DOHH2 (cell line): ENCODE measurements around the gene GAB2.

Experiments used
- H3F3A ChIP-seq: fragments of 200-600 bp; sonication (generic), shearing (Covaris generic); 2 replicates; pipeline ENCODE4 v1.6.0; 2016; ENCODE audit warnings: antibody characterized with exemption, mild to moderate bottlenecking; ENCODE audit not compliant: control insufficient read depth, insufficient read depth
- H3K27ac ChIP-seq: fragments of 200-600 bp; sonication (generic); 2 replicates; pipeline ENCODE4 v1.5.1; 2014; ENCODE audit warnings: low read depth, mild to moderate bottlenecking, low read length, moderate library complexity
- H3K27me3 ChIP-seq: fragments of 200-600 bp; sonication (generic); 2 replicates; pipeline ENCODE4 v1.6.1; 2014; ENCODE audit warnings: mild to moderate bottlenecking, low read length, mixed read lengths; ENCODE audit not compliant: control insufficient read depth
- H3K36me3 ChIP-seq: fragments of 200-600 bp; sonication (generic); 2 replicates; pipeline ENCODE4 v1.6.1; 2014; ENCODE audit warnings: mild to moderate bottlenecking, low read length, moderate library complexity, mixed read lengths; ENCODE audit not compliant: control insufficient read depth
- H3K4me1 ChIP-seq: fragments of 200-600 bp; sonication (generic); 2 replicates; pipeline ENCODE4 v1.6.1; 2014; ENCODE audit warnings: mild to moderate bottlenecking, low read length, mixed read lengths; ENCODE audit not compliant: control insufficient read depth
- H3K4me2 ChIP-seq: fragments of 200-600 bp; sonication (generic); 2 replicates; pipeline ENCODE4 v1.6.0; 2014; ENCODE audit warnings: mild to moderate bottlenecking, low read length, moderate library complexity
- H3K4me3 ChIP-seq: fragments of 200-600 bp; sonication (generic); 2 replicates; pipeline ENCODE4 v1.5.1; 2014; ENCODE audit warnings: mild to moderate bottlenecking, low read length, mixed read lengths
- H3K79me2 ChIP-seq: fragments of 200-600 bp; sonication (generic); 2 replicates; pipeline ENCODE4 v1.6.1; 2014; ENCODE audit warnings: mild to moderate bottlenecking, low read length, mixed read lengths; ENCODE audit not compliant: control insufficient read depth
- H3K9me2 ChIP-seq: fragments of 200-600 bp; sonication (generic); replicated peaks from 2 replicates; pipeline ENCODE4 v1.6.1; 2014; ENCODE audit warnings: mild to moderate bottlenecking, low read length, mixed read lengths; ENCODE audit not compliant: control insufficient read depth
- H3K9me3 ChIP-seq: fragments of 200-600 bp; sonication (generic); 2 replicates; pipeline ENCODE4 v1.6.1; 2014; ENCODE audit warnings: antibody characterized with exemption, low read length, mixed read lengths; ENCODE audit not compliant: control insufficient read depth, insufficient read depth
- H4K20me1 ChIP-seq: fragments of 200-600 bp; sonication (generic); 2 replicates; pipeline ENCODE4 v1.6.0; 2014; ENCODE audit warnings: low read depth, mild to moderate bottlenecking, antibody characterized with exemption, low read length, moderate library complexity; ENCODE audit not compliant: control insufficient read depth, insufficient read depth
- CTCF ChIP-seq: fragments of 200-600 bp; sonication (generic); IDR thresholded peaks from one replicate; pipeline ENCODE4 v1.5.1; 2014; ENCODE audit warnings: antibody characterized with exemption, mild to moderate bottlenecking, low read depth, low read length; ENCODE audit not compliant: poor library complexity, severe bottlenecking
- EZH2phosphoT487 ChIP-seq: fragments of 200-600 bp; sonication (generic); IDR thresholded peaks from 2 replicates; pipeline ENCODE4 v1.6.1; 2017; ENCODE audit warnings: borderline replicate concordance, mild to moderate bottlenecking, antibody characterized with exemption, low read length, moderate library complexity, mixed read lengths

Gene GAB2

GRCh38 chr11:78291503-78292108 lies 126.0 kb downstream of the GAB2 start:
- no peaks in the 10 kb centered on the region for H3K27me3 ChIP-seq
- 0 out of 2 replicates have a peak, but pooled peaks cover 3% of the 10 kb centered on the region for H3K9me3 ChIP-seq
- no peaks in the 10 kb centered on the region for H3K79me2 ChIP-seq
- TF ChIP-seq EZH2phosphoT487 (no peak), CTCF (no peak)
- H3K4me2 ChIP-seq: no peak overlapping the region
- no peaks in the 10 kb centered on the region for H3K36me3 ChIP-seq
- H3F3A ChIP-seq: no peaks in the 10 kb centered on the region
- H3K27ac ChIP-seq: no peak overlapping the region
- H4K20me1 ChIP-seq: no peaks in the 10 kb centered on the region
- no peak overlapping the region for H3K4me3 ChIP-seq
- no peaks in the 10 kb centered on the region for H3K9me2 ChIP-seq
- H3K4me1 ChIP-seq: no peaks in the 10 kb centered on the region

GRCh38 chr11:78290293-78291176 lies 127.1 kb downstream of the GAB2 start:
- Histone ChIP-seq H3K4me3 (no peak overlapping the region), H3K36me3 (no peaks in the 10 kb centered on the region), H3K79me2 (no peaks in the 10 kb centered on the region), H3K4me1 (no peaks in the 10 kb centered on the region), H4K20me1 (no peaks in the 10 kb centered on the region), H3K9me3 (0 out of 2 replicates have a peak, but pooled peaks cover 3% of the 10 kb centered on the region), H3K27me3 (no peaks in the 10 kb centered on the region), H3K9me2 (no peaks in the 10 kb centered on the region), H3F3A (no peaks in the 10 kb centered on the region), H3K27ac (no peak overlapping the region), H3K4me2 (no peak overlapping the region)
- TF ChIP-seq CTCF (no peak), EZH2phosphoT487 (no peak)

GRCh38 chr11:78289552-78290292 lies 127.9 kb downstream of the GAB2 start:
- no peak for TF ChIP-seq CTCF
- TF ChIP-seq EZH2phosphoT487: no peak
- H3K4me2 ChIP-seq: no peak overlapping the region

More at GRCh38 chr11:78289552-78290292, 127.9 kb downstream of the GAB2 start:
- H3K4me3 ChIP-seq: no peak overlapping the region
- H3F3A ChIP-seq: no peaks in the 10 kb centered on the region
- H3K4me1 ChIP-seq: no peaks in the 10 kb centered on the region
- H3K27ac ChIP-seq: no peak overlapping the region
- no peaks in the 10 kb centered on the region for H3K36me3 ChIP-seq
- no peaks in the 10 kb centered on the region for H3K27me3 ChIP-seq
- H3K79me2 ChIP-seq: no peaks in the 10 kb centered on the region
- no peaks in the 10 kb centered on the region for H3K9me2 ChIP-seq
- no peaks in the 10 kb centered on the region for H4K20me1 ChIP-seq
- H3K9me3 ChIP-seq: 0 out of 2 replicates have a peak, but pooled peaks cover 3% of the 10 kb centered on the region
